ENCODE measurements around the gene RC3H1. TPM values are rescaled to one million over a fixed set of nuclear protein-coding genes. Genes with fewer than 3 reads are reported as not detected.
"Not testable (repeated sequence)": the region's sequence is repeated elsewhere in the genome, so short reads cannot be mapped to it uniquely, and the experiment has no call there.

Gene RC3H1
- total and polyA plus RNA-seq, 2 experiments from 2014 or later: 6.8 to 24.5 TPM

DNA sequence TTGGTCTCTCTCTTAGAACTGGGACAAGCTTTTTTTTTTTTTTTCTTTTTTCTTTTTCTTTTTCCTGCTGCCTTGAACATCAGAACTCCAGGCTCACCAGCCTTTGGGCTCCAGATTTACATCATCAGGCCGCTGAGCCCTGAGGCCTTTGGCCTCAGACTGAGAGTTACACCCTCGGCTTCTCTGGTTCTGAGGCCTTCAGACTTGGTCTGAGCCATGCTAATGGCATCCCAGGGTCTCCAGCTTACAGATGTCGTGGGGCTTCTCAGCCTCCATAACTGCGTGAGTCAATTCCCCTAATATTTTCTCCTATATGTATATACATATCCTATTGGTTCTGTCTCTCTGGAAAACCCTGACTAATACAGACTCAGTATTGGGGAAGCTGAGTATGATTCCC, 36.5 kb upstream of the RC3H1 start (continued):
- TF ChIP-seq CTCF (conservative IDR thresholded peaks at IDR 0.05; ENCODE audit: low read depth in 2 of 2): no peak

- H3K9me2 ChIP-seq (ENCODE audit: insufficient read depth); ATAC-seq; H3K4me3 ChIP-seq; DNase-seq (ENCODE audit: low spot score); H3K4me1 ChIP-seq (ENCODE audit: insufficient read depth); H3K4me3 Mint-ChIP-seq; H3K79me2 ChIP-seq (replicated peaks; ENCODE audit: insufficient read depth); H3K27ac Mint-ChIP-seq; H3K36me3 Mint-ChIP-seq (ENCODE audit: low read depth); H4K20me1 ChIP-seq (replicated peaks; ENCODE audit: insufficient read depth); H3K4me1 Mint-ChIP-seq; H3K36me3 ChIP-seq (ENCODE audit: insufficient read depth); H3K9me3 Mint-ChIP-seq; H3K27me3 Mint-ChIP-seq (ENCODE audit: insufficient read depth, low read depth, poor library complexity); H3F3A ChIP-seq (replicated peaks; ENCODE audit: low read depth); H2AFZ ChIP-seq; H3K27me3 ChIP-seq (ENCODE audit: insufficient read depth); H3K4me2 ChIP-seq; H3K27ac ChIP-seq (ENCODE audit: low read depth): not testable (repeated sequence)
These were observed 34.5 kb upstream of the RC3H1 start for GRCh38 chr1:174056609-174057008.

GRCh38 chr1:174055797-174056196, 33.6 kb upstream of the RC3H1 start:
- H3K4me1 ChIP-seq (ENCODE audit: insufficient read depth); H3K27me3 ChIP-seq (ENCODE audit: insufficient read depth); H3K27me3 Mint-ChIP-seq (ENCODE audit: insufficient read depth, low read depth, poor library complexity); H3K4me1 Mint-ChIP-seq; H3K27ac ChIP-seq (ENCODE audit: low read depth); H3K4me3 ChIP-seq; H3K4me2 ChIP-seq; H3K27ac Mint-ChIP-seq; H3F3A ChIP-seq (replicated peaks; ENCODE audit: low read depth); H3K9me3 Mint-ChIP-seq; DNase-seq (ENCODE audit: low spot score); H3K9me2 ChIP-seq (ENCODE audit: insufficient read depth); H3K36me3 Mint-ChIP-seq (ENCODE audit: low read depth); H4K20me1 ChIP-seq (replicated peaks; ENCODE audit: insufficient read depth); H3K4me3 Mint-ChIP-seq; ATAC-seq; H3K79me2 ChIP-seq (replicated peaks; ENCODE audit: insufficient read depth); H3K36me3 ChIP-seq (ENCODE audit: insufficient read depth): not testable (repeated sequence)
- H2AFZ ChIP-seq: 0 out of 2 replicates have a peak overlapping the region, but pooled peaks have one; percentile 28

DNA sequence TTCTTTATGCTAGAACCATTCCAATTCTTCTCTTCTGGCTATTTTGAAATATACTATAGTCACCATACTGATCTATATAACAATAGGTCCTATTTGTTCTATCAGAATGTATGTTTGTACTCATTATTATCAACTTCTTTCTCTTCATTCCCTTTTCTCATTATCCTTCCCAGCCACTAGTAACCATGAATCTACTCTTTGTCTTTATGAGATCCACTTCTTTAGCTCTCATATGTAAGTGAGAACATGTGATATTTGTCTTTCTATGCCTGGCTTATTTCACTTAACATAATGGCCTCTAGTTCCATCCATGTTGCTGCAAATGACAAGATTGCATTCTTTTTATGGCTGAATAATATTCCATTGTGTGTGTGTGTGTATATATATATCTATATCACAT, 31.7 kb upstream of the RC3H1 start:
- Histone ChIP-seq H3K4me2 (no peak overlapping the region), H4K20me1 (replicated peaks; ENCODE audit: insufficient read depth) (no peaks in the 10 kb centered on the region), H3K4me3 (no peak overlapping the region), H3K9me2 (ENCODE audit: insufficient read depth) (no peaks in the 10 kb centered on the region), H3K27ac (ENCODE audit: low read depth) (no peak overlapping the region), H3K36me3 (ENCODE audit: insufficient read depth) (no peaks in the 10 kb centered on the region), H3K4me1 (ENCODE audit: insufficient read depth) (no peaks in the 10 kb centered on the region), H3K79me2 (replicated peaks; ENCODE audit: insufficient read depth) (no peaks in the 10 kb centered on the region), H3K27me3 (ENCODE audit: insufficient read depth) (no peaks in the 10 kb centered on the region), H3F3A (replicated peaks; ENCODE audit: low read depth) (no peaks in the 10 kb centered on the region), H2AFZ (no peak overlapping the region)
- Mint-ChIP-seq H3K9me3 (peaks cover 7% of the 10 kb centered on the region; the same call in 1 of the 3 replicates), H3K27me3 (ENCODE audit: insufficient read depth, low read depth, poor library complexity) (no peaks in the 10 kb centered on the region), H3K4me3 (no peak overlapping the region), H3K4me1 (no peaks in the 10 kb centered on the region), H3K27ac (no peak overlapping the region), H3K36me3 (ENCODE audit: low read depth) (no peaks in the 10 kb centered on the region)
- DNase-seq (ENCODE audit: low spot score) (no peak), ATAC-seq (no peak)
- TF ChIP-seq CTCF (conservative IDR thresholded peaks at IDR 0.05; ENCODE audit: low read depth in 2 of 2) (no peak), POLR2AphosphoS5 (IDR thresholded peaks at IDR 0.05; ENCODE audit: low read depth) (no peak), EZH2phosphoT487 (IDR thresholded peaks at IDR 0.05; ENCODE audit: unreplicated experiment) (no peak), STAT1 (IDR thresholded peaks at IDR 0.05; ENCODE audit: unreplicated experiment) (no peak), ZNF331 (CRISPR knock-in tag; IDR thresholded peaks at IDR 0.05; ENCODE audit: low read depth) (no peak), NANOG (IDR thresholded peaks at IDR 0.05; ENCODE audit: borderline replicate concordance) (no peak), ETS1 (IDR thresholded peaks at IDR 0.05) (no peak)

Measured in GM23338 (cell line).